Stimulated activated CD4-positive, alpha-beta T cell treated with anti-CD3 and anti-CD28 coated beads, Interleukin-4, amount 100 ng/mL, for 1 hour (primary cell): ENCODE results near the gene FMNL2.

ENCODE experiments used
- DNase-seq: peaks from one replicate; pipeline ENCODE4 v3.0.0-alpha.2; 2020

The FMNL2 gene

GRCh38 chr2:152430876-152431275, 95.9 kb downstream of the FMNL2 start:
- no peak for DNase-seq

- DNase-seq, result no peak
These were observed 96.6 kb downstream of the FMNL2 start for GRCh38 chr2:152431370-152432098.

DNA sequence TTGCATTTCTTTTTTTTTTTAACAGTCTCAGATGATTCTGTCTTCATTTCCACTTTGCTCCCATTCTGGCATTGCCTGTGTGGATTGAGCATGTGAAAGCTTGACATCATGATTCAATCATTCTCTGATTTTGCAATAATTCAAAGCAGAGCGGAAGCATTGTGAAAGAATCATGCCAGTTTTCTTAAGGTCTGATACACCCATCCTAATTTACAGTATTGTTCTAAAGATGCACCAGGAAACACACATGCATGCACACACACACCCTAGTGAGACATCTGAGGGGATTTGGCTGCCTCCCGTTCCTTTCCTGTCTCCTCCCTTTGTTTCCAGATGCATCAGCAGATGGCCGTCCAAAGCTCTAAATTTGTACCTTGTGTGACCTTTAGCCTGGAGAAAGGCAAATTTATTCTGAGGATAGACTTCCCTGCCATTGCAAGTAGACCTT, 97.3 kb downstream of the FMNL2 start:
- no peak for DNase-seq

- DNase-seq, result no peak
These were observed 97.8 kb downstream of the FMNL2 start for GRCh38 chr2:152432765-152433164.

DNA sequence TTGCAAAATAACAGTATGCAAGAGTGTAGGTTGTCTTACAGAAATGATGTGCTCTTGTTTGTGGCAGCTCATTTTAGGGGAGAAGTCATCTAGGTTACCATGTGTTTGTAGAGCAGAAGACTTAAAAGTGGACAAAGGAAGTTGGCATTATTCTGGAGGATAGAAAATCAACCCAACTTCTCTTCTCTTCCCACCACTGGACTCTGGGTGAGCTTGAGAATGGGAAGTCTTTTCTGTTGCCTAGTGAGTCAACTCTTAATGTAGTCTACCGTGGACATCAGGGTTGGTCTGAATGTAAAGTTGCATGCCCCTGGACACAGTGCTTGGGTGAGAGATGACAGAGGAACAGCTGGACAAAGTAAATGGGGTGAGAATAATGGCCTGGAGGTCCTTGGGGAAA, 98.3 kb downstream of the FMNL2 start:
- DNase-seq, result no peak

GRCh38 chr2:152433791-152434190, 98.8 kb downstream of the FMNL2 start:
- no peak for DNase-seq

GRCh38 chr2:152434395-152435182, 99.6 kb downstream of the FMNL2 start:
- no peak for DNase-seq

- no peak for DNase-seq
These were observed 101.2 kb downstream of the FMNL2 start for GRCh38 chr2:152436148-152436547.

GRCh38 chr2:152437276-152438108, 102.5 kb downstream of the FMNL2 start:
- DNase-seq, result no peak

DNA sequence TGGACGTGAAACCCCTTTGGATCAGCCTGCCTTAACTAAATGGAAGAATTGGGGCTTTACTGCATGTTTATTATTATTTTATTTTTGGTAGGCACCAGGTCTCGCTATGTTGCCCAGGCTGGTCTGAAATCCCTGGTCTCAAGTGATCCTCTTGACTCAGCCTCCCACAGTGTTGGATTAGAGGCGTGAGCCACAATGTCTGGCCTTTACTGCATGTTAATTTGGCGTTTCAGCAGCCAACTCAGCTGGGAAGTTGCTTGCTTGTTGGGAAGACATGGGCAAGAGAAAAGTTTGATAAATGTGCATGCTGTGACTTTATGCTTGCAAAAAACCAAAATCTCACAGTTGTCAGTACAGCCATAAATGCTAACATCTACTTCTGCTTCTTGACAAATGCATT, 105.1 kb downstream of the FMNL2 start:
- no peak for DNase-seq

GRCh38 chr2:152440460-152440859, 105.5 kb downstream of the FMNL2 start:
- no peak for DNase-seq

DNA sequence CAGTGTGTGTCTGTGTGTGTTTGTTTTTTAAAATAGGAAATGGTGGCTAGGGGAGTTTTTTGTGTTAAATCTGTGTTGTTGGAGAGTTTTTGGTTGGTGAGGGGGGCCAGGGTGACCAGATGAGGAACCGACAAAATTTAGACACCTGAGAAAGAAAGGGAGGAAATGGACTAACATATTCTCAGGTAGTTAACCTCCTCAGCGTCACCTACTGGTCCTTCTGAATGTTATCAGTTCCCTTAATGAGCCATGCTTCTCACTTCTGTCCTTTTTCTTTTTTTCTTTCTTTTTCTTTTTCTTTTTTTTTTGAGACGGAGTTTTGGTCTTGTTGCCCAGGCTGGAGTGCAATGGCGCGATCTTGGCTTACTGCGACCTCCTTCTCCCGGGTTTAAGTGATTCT, 107.0 kb downstream of the FMNL2 start:
- DNase-seq, result no peak

DNA sequence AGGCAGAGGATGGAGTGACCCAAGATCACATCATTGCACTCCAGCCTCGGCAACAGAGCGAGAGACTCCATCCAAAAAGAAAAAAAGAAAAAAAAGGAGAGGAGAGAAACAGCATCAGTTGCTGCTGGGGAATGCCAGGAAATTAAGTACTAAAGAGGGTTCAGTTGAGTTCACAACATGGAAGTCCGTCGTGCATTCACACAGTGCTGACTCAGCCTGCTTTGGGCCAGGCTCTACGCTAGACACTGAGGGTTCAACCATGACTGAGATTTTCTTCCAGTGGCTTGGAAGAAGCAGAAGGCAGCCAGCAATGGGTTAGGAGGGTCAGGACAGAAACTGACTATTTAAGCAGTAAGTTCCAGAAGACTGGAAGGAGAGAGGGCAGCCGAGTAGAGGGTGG, 108.8 kb downstream of the FMNL2 start:
- DNase-seq, result no peak

GRCh38 chr2:152444448-152444847, 109.5 kb downstream of the FMNL2 start:
- no peak for DNase-seq

- no peak for DNase-seq
These were observed 110.4 kb downstream of the FMNL2 start for GRCh38 chr2:152445375-152445774.

GRCh38 chr2:152445791-152446201, 110.8 kb downstream of the FMNL2 start:
- DNase-seq, result no peak

GRCh38 chr2:152446213-152446612, 111.2 kb downstream of the FMNL2 start:
- DNase-seq, result no peak

DNA sequence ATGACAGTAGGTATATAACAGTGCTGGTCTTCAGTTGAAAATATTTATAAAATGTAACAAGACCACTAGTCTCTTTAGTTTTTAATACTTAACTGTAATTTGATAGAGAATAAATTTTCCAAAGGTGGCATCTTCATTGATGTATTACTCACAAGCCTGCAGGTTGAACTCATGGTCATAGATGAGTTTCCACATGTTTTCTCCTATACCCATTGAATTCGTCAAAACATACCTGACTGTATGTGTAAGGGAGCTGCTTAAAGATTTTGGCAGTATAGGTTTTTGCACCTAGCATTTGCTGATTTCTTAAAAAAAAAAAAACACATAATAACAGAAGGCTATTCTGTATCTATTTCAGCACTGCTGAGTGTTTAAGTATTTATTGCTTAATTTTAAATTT, 112.9 kb downstream of the FMNL2 start:
- no peak for DNase-seq

GRCh38 chr2:152448606-152449005, 113.6 kb downstream of the FMNL2 start:
- DNase-seq, result no peak

GRCh38 chr2:152449578-152449977, 114.6 kb downstream of the FMNL2 start:
- DNase-seq, result no peak

GRCh38 chr2:152450176-152450575, 115.2 kb downstream of the FMNL2 start:
- no peak for DNase-seq

GRCh38 chr2:152452256-152452973, 117.4 kb downstream of the FMNL2 start:
- no peak for DNase-seq
